Measurements from ENCODE around the gene TAF11L9.
"Not testable (repeated sequence)": the region's sequence is repeated elsewhere in the genome, so short reads cannot be mapped to it uniquely, and the experiment has no call there.

TAF11L9 gene

DNA sequence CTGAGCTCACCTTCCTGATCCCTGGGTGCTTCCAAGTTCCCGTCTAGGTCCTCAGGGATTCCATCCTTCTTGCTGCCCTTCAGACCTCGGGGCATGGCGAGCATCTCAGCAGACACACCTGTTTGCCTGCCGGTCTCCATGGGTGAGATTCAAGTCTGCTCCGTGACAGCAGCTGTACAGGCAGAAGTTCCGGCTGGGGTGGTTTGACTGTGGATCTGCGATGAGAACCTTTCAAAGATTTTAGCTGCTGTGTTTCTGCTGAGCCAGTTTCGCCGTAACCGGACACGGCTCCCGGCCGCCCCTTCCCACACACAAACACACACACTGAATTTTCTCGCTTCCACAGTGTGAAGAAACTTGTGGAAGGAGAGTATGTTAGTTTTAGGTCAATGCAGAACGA, at the start of gene TAF11L9:
TSS of gene TAF11L9 (minus strand) at position 140 of the 400 bp plus-strand sequence.
- DNase-seq (ENCODE audit: low spot score), result not testable (repeated sequence)

- DNase-seq (ENCODE audit: low spot score), result no peak
These were observed 40.0 kb upstream of the TAF11L9 start, which contains the start of gene TAF11L14 for GRCh38 chr5:17634160-17634559. Gene TAF11L14 (plus strand): TSS chr5:17634460.

DNA sequence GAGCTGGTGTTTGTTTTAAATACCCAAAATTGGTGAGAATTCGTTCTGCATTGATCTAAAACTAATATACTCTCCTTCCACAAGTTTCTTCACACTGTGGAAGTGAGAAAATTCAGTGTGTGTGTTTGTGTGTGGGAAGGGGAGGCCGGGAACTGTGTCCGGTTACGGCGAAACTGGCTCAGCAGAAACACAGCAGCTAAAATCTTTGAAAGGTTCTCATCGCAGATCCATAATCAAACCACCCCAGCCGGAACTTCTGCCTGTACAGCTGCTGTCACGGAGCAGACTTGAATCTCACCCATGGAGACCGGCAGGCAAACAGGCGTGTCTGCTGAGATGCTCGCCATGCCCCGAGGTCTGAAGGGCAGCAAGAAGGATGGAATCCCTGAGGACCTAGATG, 37.6 kb upstream of the TAF11L9 start, which contains the start of gene TAF11L13:
TSS of gene TAF11L13 (plus strand) at position 301 of the 400 bp plus-strand sequence.
- DNase-seq (ENCODE audit: low spot score), result not testable (repeated sequence)

- DNase-seq (ENCODE audit: low spot score), result no peak
These were observed 31.5 kb upstream of the TAF11L9 start for GRCh38 chr5:17625686-17626085.

DNA sequence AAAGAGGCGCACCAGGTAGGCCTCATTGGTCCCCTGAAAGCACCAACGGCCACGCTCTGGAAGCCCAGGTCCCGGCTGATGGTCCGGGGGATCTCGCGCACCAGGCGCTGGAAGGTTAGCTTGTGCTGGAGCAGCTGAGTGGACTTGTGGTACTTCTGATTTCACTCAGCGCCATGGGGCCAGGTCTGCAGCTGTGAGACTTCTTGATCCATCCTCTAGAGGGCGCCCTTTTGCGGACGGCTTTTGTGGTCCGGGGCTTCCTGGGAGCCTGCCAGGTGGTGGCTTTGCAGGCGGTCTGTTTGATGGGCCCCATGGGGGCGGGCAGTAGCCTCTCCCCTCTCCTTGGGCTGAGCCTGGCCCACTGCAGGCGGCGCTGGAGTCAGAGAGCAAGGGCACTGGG, 26.4 kb upstream of the TAF11L9 start:
- no peak for DNase-seq (ENCODE audit: low spot score)

DNA sequence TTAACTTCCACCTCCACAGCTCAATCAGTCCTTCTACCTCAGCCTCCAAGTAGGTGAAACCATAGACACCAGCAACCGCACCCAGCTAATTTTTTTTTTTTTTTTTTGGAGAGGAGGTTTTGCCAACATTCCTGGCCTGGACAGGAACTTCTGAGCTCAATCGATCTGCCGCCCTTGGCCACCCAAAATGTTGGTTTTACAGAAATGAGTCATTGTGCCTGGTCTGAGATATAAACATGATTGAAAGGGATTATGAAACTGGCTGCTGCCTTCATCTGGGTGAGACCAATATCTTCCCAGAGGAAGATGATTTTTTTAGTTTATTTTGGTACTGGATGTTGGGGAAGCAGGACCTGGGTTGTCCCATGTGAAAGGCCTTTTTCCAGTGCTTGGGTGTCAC, 25.2 kb upstream of the TAF11L9 start:
- DNase-seq (ENCODE audit: low spot score), result no peak

- DNase-seq (ENCODE audit: low spot score), result no peak
These were observed 20.8 kb upstream of the TAF11L9 start for GRCh38 chr5:17614872-17615605.

DNA sequence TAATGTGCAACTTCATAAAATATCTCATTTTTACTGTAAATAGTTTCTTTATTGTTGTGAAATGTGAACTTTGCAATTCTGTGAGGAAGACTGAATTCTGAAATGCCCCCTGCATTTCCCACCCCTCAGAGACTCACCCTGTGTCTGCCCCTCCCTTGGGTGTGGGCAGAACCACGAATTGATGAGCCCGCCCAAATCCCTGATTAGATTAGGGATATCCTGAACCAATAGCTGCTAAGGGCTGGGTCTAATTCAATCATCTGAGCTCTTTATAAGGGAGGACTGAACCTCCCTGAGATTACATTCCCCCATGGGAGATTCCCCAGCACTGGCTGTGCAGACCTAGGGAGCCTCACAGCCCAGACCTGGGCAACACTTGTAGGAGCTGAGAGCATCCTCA, 15.9 kb upstream of the TAF11L9 start, which contains the start of gene TAF11L12:
TSS of gene TAF11L12 (plus strand) at position 301 of the 400 bp plus-strand sequence.
- DNase-seq (ENCODE audit: low spot score), result not testable (repeated sequence)

- DNase-seq (ENCODE audit: low spot score), result not testable (repeated sequence)
These were observed 13.3 kb upstream of the TAF11L9 start for GRCh38 chr5:17607461-17607860.

DNA sequence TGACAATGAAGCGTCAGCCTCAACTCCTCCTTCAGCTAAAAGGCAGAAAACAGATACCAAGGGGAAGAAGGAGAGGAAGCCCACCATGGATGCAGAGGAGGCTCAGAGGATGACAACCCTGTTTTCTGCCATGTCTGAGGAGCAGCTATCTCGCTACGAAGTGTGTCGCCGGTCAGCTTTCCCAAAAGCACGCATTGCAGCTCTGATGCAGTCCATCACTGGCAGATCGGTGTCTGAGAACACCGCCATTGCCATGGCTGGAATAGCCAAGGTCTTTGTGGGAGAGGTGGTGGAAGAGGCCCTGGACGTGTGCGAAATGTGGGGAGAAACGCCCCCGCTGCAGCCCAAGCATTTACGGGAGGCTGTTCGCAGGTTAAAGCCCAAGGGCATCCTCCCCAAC, 10.8 kb upstream of the TAF11L9 start:
- DNase-seq (ENCODE audit: low spot score), result no peak

DNA sequence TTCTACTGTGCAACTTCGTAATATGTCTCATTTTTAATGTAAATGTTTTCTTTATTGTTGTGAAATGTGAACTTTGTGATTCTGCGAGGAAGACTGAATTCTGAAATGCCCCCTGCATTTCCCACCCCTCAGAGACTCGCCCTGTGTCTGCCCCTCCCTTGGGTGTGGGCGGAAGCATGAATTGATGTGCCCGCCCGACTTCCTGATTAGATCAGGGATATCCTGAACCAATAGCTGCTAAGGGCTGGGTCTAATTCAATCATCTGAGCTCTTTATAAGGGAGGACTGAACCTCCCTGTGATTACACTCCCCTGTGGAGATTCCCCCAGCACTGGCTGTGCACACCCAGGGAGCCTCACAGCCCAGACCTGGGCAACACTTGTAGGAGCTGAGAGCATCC, 9.7 kb upstream of the TAF11L9 start, which contains the start of gene TAF11L11:
TSS of gene TAF11L11 (plus strand) at position 304 of the 400 bp plus-strand sequence.
- not testable (repeated sequence) for DNase-seq (ENCODE audit: low spot score)

DNA sequence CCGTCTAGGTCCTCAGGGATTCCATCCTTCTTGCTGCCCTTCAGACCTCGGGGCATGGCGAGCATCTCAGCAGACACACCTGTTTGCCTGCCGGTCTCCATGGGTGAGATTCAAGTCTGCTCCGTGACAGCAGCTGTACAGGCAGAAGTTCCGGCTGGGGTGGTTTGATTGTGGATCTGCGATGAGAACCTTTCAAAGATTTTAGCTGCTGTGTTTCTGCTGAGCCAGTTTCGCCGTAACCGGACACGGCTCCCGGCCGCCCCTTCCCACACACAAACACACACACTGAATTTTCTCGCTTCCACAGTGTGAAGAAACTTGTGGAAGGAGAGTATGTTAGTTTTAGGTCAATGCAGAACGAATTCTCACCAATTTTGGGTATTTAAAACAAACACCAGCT, 3.5 kb upstream of the TAF11L9 start, which contains the start of gene TAF11L10:
TSS of gene TAF11L10 (minus strand) at position 101 of the 400 bp plus-strand sequence.
- not testable (repeated sequence) for DNase-seq (ENCODE audit: low spot score)

- not testable (repeated sequence) for DNase-seq (ENCODE audit: low spot score)
These were observed 3.3 kb downstream of the TAF11L9 start, which contains the start of gene TAF11L8 for GRCh38 chr5:17590860-17591259. Gene TAF11L8 (minus strand): TSS chr5:17590960.

GRCh38 chr5:17585658-17586057, 8.5 kb downstream of the TAF11L9 start, which contains the start of gene TAF11L7:
Gene TAF11L7 (minus strand): TSS chr5:17585758.
- DNase-seq (ENCODE audit: low spot score), result not testable (repeated sequence)
